MCF 10A (cell line): ENCODE results near the gene NOX1. TPM values are rescaled to one million over a fixed set of nuclear protein-coding genes. Genes with fewer than 3 reads are reported as not detected.
"Not testable (repeated sequence)": the region's sequence is repeated elsewhere in the genome, so short reads cannot be mapped to it uniquely, and the experiment has no call there.

Source experiments
- BruUV-seq: library from RNA; stranded (reverse); fragments of 400-500 nt; replicated peaks from 2 replicates; lab custom pipeline; 2021; lab: Mats Ljungman, UMichigan
- CTCF ChIA-PET: fragments of 300-600 bp; sonication (Branson Sonifier 250); formaldehyde crosslinking; extraction: SDS; loops from one replicate; lab custom pipeline; 2021; ENCODE audit warnings: antibody characterized with exemption, inconsistent platforms; lab: Yijun Ruan, JAX
- POLR2A ChIA-PET: fragments of 300-600, 350-650 bp; sonication (Branson Sonifier 250); formaldehyde crosslinking; extraction: SDS; loops from one replicate; lab custom pipeline; 2020; ENCODE audit warnings: antibody characterized with exemption, inconsistent platforms; lab: Yijun Ruan, JAX
- DNase-seq: peaks from one replicate; pipeline ENCODE4 v3.0.0-alpha.2; 2018; ENCODE audit not compliant: unreplicated experiment
- H3K27ac Mint-ChIP-seq: one replicate; pipeline ENCODE4 v1.8.0; 2022; ENCODE audit warnings: mild to moderate bottlenecking, low read depth, mixed read lengths; ENCODE audit not compliant: unreplicated experiment
- H3K27me3 Mint-ChIP-seq: one replicate; pipeline ENCODE4 v1.8.0; 2022; ENCODE audit warnings: mixed read lengths; ENCODE audit not compliant: insufficient read depth, unreplicated experiment
- H3K36me3 Mint-ChIP-seq: one replicate; pipeline ENCODE4 v1.8.0; 2022; ENCODE audit warnings: mild to moderate bottlenecking, moderate library complexity, mixed read lengths; ENCODE audit not compliant: insufficient read depth, unreplicated experiment
- H3K4me1 Mint-ChIP-seq: one replicate; pipeline ENCODE4 v1.8.0; 2022; ENCODE audit warnings: mixed read lengths; ENCODE audit not compliant: insufficient read depth, unreplicated experiment
- H3K4me3 Mint-ChIP-seq: one replicate; pipeline ENCODE4 v1.8.0; 2022; ENCODE audit warnings: mild to moderate bottlenecking, moderate library complexity, mixed read lengths; ENCODE audit not compliant: unreplicated experiment
- H3K9me3 Mint-ChIP-seq: one replicate; pipeline ENCODE4 v1.8.0; 2022; ENCODE audit warnings: mixed read lengths; ENCODE audit not compliant: unreplicated experiment
- CTCF ChIP-seq: fragments of 200-600 bp; IDR thresholded peaks from one replicate; pipeline ENCODE4 v1.8.0; 2022; ENCODE audit warnings: antibody characterized with exemption, mild to moderate bottlenecking; ENCODE audit not compliant: unreplicated experiment
- intact Hi-C: fragments of 100-400 bp; cut with micrococcal nuclease; formaldehyde crosslinking; loops from 2 replicates; pipeline ENCODE4 v1.14.1; 2022
- total RNA-seq: library from RNA; stranded (reverse); gene quantifications from 2 replicates; pipeline ENCODE4 v1.2.3, GENCODE V29; 2022

Gene NOX1
- total RNA-seq, 1 experiment from 2014 or later, result not detected

DNA sequence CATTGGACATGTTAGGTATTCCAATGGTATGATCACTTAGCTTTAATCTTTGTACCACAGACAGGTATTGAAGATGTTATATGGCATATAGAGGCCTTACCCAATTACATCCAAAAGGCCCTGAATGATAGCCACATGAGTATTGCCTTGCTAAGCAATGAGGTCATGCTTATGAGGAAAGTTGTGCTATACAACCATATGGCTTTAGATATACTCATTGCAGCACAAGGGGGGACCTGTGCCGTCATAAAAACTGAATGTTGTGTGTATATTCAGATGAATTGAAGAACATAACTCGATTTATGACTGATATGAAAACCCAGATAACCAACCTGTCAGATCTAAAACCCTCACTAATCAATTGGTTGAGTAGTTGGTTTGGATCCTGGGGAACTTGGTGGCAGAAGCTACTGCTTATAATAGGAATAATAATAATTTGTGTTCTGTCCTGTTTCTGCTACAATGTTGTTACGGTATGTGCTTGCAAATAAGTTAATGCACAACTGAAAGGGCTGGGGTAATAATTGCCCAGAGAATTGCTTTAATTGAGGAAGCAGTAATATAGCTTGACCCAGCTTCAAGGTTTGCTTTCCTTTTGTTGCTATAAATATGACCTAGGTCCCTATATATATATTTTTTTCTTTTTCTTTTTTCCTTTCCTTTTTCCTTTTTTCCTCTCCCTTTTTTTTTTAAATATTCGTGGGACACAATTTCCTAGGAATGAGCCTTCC, 75.5 kb downstream of the NOX1 start:
- no peak for DNase-seq
- Mint-ChIP-seq H3K4me3 (no peak overlapping the region), H3K27ac (no peak overlapping the region), H3K4me1 (no peaks in the 10 kb centered on the region), H3K9me3 (no peaks in the 10 kb centered on the region), H3K27me3 (peaks cover 69% of the 10 kb centered on the region), H3K36me3 (no peaks in the 10 kb centered on the region)
- POLR2A ChIA-PET, result no interaction called here
- intact Hi-C loops, result no loop called here
- TF ChIP-seq CTCF, result no peak
- CTCF ChIA-PET, result interaction anchor here (0.6 kb wide), 1 partner anchor 94 kb away, joined by 3 read pairs; no protein-coding TSS in a partner anchor
- BruUV-seq, result no TSS peak

GRCh38 chrX:100797359-100797758, 76.8 kb downstream of the NOX1 start:
- H3K9me3 Mint-ChIP-seq, result no peaks in the 10 kb centered on the region
- no peak overlapping the region for H3K27ac Mint-ChIP-seq
- no peaks in the 10 kb centered on the region for H3K36me3 Mint-ChIP-seq
- no peak overlapping the region for H3K4me3 Mint-ChIP-seq
- BruUV-seq, result no TSS peak
- no peak for DNase-seq
- H3K27me3 Mint-ChIP-seq, result peaks cover 62% of the 10 kb centered on the region
- no peak for TF ChIP-seq CTCF
- ChIA-PET POLR2A (no interaction called here), CTCF (no interaction called here)
- intact Hi-C loops, result no loop called here
- no peaks in the 10 kb centered on the region for H3K4me1 Mint-ChIP-seq

DNA sequence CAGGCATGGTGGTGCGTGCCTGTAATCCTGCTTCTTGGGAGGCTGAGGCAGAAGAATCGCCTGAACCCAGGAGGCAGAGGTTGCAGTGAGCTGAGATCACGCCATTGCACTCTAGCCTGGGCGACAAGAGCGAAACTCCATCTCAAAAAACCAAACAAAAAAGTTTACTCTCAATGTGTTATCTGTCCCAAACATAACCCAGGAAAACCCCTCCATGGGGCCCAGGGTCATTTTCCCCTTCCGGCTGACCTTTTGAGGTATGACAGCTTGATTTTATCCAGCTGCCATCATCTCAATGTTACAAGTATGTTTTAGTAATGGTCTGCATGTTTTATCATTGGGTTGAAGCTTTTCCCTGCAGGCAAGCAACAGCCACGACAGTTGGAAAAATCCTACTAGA, 77.8 kb downstream of the NOX1 start:
- DNase-seq, H3K36me3 Mint-ChIP-seq, H3K9me3 Mint-ChIP-seq, H3K4me3 Mint-ChIP-seq, CTCF ChIA-PET, H3K27ac Mint-ChIP-seq, intact Hi-C loops, H3K4me1 Mint-ChIP-seq, BruUV-seq: not testable (repeated sequence)
- peaks cover 52% of the 10 kb centered on the region for H3K27me3 Mint-ChIP-seq
- POLR2A ChIA-PET, result interaction anchor here (0.7 kb wide), 1 partner anchor 189 kb away, joined by 3 read pairs; no protein-coding TSS in a partner anchor

Other genes with a start within 250 kb of the NOX1 start
- 4.9 and 5.6 TPM in 2 replicates for gene TSPAN6, start 237.6 kb downstream of the NOX1 start, total RNA-seq
- 4.7 and 5.3 TPM in 2 replicates for gene SRPX2, start 230.2 kb downstream of the NOX1 start, total RNA-seq
- 1.9 and 2.1 TPM in 2 replicates for gene SYTL4, start 142.2 kb downstream of the NOX1 start, total RNA-seq
- gene CSTF2, start 54.0 kb downstream of the NOX1 start, total RNA-seq, result 26.7 and 28.4 TPM in 2 replicates
- gene XKRX, start 54.6 kb upstream of the NOX1 start, total RNA-seq, result 0.17 and 0.26 TPM in 2 replicates
- gene ARL13A, start 95.3 kb upstream of the NOX1 start, total RNA-seq, result not detected in 2 replicates
- 10.7 and 10.9 TPM in 2 replicates for gene TRMT2B, start 177.8 kb upstream of the NOX1 start, total RNA-seq
- gene TMEM35A, start 204.5 kb upstream of the NOX1 start, total RNA-seq, result not detected in 2 replicates
- 4.6 TPM in 2 replicates for gene CENPI, start 223.8 kb upstream of the NOX1 start, total RNA-seq